GM19025 (cell line): Measurements from ENCODE around the gene OLFML3.

Experiments
- ATAC-seq: cut with Tn5 transposase; IDR thresholded peaks from one replicate; pipeline ENCODE4 v1.9.1; 2021; ENCODE audit warnings: mild to moderate bottlenecking, low read depth, moderate library complexity; ENCODE audit not compliant: unreplicated experiment

OLFML3 gene

DNA sequence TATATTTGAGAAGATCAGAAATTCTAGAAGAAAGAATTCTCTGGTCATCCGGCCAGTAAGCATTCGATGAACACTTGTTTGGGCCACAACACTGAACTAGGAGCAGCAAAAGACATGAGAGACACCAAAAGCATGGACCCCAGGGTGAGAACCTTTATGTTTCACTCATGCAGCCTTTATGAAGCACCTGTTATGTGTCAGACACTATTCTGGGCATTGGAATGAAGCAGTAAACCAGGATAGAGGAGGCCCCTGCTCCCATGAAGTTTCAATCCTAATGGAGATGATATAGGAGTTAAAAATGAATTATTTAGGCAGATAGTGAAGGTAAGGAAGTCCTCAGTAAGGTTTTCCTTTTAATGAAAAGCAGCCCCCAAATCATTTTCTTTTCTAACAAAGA lies 43.6 kb downstream of the OLFML3 start:
- ATAC-seq, result no peak

DNA sequence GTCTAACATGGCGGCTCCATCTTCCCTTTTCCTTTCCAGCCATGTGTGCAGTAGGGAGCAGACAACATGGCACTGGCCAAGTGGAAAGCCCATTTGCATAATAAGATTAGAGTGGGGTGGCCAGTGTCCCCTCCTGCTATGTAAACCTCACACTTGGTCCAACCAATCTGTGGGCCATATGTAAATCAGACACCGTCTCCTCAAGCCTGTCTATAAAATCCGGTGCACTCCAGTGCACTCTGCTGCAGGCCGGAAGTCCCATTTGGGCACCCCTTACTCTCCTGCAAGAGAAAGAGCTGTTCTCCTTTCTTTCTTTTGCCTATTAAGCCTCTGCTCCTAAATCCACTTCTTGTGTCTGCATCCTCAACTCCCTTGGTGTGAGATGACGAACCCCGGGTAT lies 44.1 kb downstream of the OLFML3 start:
- no peak for ATAC-seq

DNA sequence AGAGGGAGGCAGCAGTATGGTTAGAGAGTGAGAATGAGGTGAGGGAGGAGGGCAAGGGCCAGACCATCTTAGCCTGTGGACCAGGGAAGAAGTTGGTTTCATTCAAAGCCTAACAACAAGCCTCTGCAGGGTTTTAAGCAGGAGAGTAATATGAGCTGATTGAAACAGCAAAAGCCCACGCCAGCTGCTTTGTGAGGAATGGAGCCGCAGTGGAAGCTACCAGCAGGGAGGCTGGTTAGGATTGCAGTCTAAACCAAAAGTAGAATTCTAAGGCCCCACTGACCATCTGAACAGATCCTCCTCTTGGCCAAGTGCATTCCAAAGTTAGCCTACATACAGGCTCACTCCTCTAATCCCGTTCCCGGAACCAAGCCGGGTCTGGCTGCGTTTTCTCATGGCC lies 44.8 kb downstream of the OLFML3 start:
- ATAC-seq, result no peak

- no peak for ATAC-seq
Measured at GRCh38 chr1:114025609-114026401, 46.5 kb downstream of the OLFML3 start.

- ATAC-seq, result no peak
Measured at GRCh38 chr1:114026797-114027196, 47.5 kb downstream of the OLFML3 start.
